GM12875 (cell line): Measurements from ENCODE around the gene FBXO3.

ENCODE experiments used
- H3K4me3 ChIP-seq: one replicate; pipeline ENCODE4 v1.5.1; 2011; ENCODE audit warnings: low read depth, low read length, control low read depth
- TF ChIP-seq, protein P1 (sequence below): IDR thresholded peaks from 2 replicates; pipeline ENCODE4 v1.5.1; 2011; ENCODE audit warnings: low read depth, mild to moderate bottlenecking, control low read depth, inconsistent platforms, low read length, moderate library complexity, borderline replicate concordance; ENCODE audit not compliant: insufficient read depth

Gene FBXO3

DNA sequence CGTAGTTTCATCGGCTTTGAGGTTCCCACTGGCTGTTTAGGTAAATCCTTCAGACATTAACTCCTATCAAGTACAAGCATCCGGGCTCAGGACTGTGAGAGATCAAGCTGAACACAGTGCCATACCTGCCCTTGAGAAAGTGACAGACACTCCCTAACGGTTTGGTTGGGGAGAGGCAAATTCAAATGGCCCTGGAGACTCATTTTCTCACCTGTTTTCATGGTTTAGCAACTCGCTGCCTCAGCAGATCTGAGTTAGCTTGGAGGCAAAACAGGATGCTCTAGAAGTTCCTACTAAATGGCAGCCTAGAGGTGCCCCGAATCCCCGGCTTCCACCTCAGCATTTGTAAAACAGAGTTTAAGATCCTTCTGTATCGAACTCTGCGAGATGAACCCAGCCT lies 3.6 kb upstream of the FBXO3 start:
- TF ChIP-seq, protein P1, sequence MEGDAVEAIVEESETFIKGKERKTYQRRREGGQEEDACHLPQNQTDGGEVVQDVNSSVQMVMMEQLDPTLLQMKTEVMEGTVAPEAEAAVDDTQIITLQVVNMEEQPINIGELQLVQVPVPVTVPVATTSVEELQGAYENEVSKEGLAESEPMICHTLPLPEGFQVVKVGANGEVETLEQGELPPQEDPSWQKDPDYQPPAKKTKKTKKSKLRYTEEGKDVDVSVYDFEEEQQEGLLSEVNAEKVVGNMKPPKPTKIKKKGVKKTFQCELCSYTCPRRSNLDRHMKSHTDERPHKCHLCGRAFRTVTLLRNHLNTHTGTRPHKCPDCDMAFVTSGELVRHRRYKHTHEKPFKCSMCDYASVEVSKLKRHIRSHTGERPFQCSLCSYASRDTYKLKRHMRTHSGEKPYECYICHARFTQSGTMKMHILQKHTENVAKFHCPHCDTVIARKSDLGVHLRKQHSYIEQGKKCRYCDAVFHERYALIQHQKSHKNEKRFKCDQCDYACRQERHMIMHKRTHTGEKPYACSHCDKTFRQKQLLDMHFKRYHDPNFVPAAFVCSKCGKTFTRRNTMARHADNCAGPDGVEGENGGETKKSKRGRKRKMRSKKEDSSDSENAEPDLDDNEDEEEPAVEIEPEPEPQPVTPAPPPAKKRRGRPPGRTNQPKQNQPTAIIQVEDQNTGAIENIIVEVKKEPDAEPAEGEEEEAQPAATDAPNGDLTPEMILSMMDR, result no peak
- H3K4me3 ChIP-seq, result no peak overlapping the region

DNA sequence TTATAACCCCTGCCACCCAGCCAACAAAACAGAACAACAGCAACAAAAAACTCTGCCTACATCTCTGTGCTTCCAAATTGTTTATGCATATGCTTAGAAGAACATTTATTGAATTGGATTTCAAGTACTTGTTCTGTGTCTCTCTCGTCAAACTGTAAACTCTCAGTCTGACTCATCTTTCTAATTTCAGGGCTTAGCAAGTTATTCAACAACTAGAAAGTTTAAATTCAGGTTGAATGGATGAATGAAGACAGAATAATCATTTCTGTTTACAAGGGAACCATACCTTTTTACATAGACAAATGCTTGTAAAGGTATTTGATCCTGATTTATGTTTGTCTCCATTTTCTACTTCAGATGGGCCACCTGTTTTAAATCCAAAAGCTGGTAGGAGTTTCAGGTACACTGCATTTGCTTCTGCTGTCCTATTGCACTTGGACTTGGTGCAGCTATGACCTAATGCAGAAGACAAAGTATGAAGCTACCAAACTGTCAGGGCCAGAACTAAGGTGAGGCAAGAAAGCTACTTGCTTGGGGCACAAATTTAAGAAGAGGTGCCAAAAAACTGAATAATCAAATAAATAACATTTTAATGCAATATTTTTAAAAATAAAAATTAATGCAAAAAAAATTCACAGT lies 1.6 kb upstream of the FBXO3 start:
- TF ChIP-seq, protein P1, result no peak
- no peak overlapping the region for H3K4me3 ChIP-seq

DNA sequence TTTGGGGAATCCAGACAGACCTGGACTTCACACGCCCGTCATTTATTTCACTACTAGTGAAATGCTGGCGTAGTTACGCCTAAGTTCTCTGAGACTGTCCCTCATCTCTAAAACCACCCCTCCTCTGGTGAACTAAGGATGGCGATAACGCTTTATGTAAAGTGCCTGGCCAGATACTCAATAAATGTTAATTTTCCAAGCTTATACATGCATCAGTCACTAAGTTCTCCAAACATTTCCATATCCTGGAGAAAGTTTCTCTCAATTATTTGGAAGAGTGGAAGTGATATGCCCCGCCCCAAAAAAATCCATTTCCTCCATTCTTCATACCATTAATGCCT lies 1.1 kb upstream of the FBXO3 start:
- TF ChIP-seq, protein P1, result no peak
- no peak overlapping the region for H3K4me3 ChIP-seq

DNA sequence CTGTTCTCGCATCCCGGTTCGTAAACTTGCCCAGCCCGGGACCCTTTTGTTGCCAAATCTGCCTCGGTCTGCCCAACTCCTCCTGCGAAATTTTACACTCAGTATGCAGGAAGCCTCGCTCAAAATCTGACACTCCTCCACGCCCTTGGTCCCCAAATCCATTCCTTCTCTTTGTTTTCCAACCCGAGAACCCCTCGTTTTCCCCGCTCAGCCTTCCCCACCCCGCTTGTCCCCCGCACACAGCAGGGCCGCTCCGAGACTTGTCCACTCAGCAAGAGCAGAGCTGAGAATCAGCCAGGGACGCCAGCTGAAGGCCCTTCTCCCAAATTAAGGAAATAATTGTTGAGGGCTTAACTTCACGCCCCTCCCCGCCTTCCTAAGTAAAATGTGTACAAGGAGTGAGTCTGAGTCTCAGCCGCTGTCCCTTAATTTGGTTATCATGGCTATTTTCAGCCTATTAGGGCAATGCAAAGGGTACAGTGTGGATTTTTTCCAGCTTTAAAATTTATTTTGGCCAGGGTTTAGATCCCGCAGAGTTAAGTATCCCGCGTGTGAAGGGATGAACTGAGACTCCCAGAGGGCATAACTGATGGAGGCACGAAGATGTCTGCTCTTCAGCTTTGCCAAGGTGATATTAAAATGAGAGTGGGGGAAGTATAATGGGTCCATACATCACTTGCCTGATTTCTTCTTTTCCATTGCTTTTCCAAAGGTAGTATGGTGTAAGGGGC lies 581 bp upstream of the FBXO3 start:
- H3K4me3 ChIP-seq, result peak overlapping the region; percentile 96
- TF ChIP-seq, protein P1, result no peak

DNA sequence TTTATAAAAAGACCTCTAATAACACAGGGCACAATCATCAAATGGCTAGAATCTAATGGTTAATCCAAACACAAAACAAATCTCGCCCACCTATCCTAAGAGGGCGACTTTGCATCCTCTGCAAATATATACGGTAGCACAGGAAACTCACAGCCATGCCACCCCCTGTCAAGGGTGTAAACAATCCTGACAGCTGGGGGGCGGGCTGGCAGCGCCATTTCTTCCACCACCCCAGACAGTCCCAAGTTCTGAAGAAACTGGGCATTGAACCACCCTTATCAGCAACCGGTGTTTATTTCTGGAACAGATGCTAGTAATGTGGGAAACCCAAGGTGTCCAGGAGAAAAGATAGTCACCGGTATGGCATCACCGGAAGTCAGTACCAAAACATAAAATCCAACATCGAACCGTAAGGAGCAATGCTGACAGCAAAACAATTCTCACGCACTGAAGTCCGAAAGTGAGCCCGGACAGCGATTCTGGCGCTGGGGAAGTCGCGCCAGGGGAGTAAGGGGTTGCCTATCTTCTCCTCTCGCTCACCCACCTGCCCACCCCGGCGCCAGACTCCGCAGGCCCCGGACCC lies 825 bp downstream of the FBXO3 start:
- peak overlapping the region; percentile 96 for H3K4me3 ChIP-seq

DNA sequence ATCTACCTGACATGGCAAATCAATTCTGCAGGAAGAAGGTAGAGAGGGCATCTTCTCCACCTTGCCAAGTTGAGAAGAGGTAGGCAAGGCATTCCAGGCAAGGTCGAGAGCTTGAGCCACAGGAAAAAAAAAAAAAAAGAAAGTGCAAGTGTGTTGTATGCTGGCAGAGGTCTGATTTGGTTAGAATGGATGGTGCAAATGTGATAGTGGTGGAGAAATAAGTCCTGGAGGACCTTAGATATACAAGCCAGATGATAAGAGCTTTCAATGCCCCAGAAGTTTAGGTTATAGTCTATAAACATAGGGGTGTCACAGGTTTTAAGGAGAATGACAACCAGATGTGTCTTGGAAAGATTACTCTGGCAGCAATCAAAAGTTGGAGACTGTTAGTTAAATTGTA lies 1.4 kb downstream of the FBXO3 start:
- TF ChIP-seq, protein P1, result no peak
- H3K4me3 ChIP-seq, result no peak overlapping the region

More for the DNA sequence above, 825 bp downstream of the FBXO3 start:
- TF ChIP-seq, protein P1, result no peak

DNA sequence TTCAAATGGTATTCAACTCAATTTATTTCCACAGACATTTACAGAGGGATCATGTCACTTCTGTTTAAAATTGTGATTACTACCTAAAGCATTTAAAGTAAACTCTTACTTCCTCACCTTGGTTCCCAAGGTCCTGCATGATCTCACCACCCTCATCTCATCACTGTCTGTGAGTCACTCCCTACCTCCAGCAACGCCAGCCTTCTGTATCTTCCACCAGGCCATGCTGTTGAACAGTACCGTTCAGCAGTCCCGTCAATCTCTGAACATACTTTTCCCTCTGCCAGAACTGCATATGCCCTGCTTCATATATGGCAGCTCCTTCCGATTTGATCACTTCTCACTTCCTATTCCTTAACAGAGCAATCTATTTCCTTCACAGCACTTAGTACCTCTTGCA lies 2.0 kb downstream of the FBXO3 start:
- TF ChIP-seq, protein P1, result no peak
- no peak overlapping the region for H3K4me3 ChIP-seq
